GM19463 (cell line): ENCODE data around the gene FAM107A.

ENCODE experiments used
- ATAC-seq: cut with Tn5 transposase; IDR thresholded peaks from one replicate; pipeline ENCODE4 v1.9.1; 2021; ENCODE audit warnings: mild to moderate bottlenecking, moderate library complexity; ENCODE audit not compliant: unreplicated experiment

FAM107A gene

DNA sequence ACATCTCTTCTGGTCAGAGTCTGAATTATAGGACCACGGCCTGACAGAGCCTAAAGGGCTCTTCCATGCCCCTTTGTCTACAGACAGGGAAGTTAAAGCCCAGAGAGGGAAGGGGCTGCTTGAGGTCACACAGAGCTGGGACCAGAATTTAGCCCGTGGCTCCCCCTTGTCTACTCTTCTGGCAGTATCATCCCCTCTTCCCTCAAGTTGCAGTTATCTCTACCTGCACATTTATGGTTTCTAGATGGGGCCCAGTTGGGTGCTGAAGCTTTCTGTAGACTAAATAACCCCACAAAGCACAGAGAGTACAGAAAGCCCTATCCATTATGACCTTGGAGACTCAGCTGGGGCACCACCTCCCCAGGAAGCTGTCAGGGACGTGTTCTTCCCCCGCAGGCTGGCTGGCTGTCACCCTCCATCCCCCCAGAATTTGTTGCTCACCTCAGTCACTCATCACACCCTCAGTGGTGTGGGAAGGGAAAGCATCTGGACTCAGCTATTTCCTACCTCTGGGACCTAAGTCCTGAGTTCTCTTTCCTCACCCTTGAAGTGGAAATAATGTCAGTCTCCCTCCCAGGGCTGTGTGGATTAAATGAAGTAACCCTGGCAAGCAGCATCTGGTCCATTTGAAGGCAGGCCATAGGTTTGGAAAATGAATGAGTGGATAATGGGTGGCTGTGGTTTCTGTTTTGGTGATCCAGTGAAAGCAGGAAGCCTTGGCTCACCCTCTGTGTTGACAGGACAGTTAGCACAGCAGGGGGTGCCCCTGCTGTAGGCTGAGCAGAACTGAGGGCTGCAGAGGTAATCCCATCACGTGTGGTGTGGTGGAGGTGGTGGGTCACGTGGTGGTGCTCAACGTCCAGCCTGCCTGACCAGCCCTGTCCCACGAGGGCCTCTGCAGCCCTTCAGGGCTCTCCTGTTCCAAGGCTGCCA is 56.5 kb downstream of the FAM107A start:
- peak; percentile 57 for ATAC-seq

DNA sequence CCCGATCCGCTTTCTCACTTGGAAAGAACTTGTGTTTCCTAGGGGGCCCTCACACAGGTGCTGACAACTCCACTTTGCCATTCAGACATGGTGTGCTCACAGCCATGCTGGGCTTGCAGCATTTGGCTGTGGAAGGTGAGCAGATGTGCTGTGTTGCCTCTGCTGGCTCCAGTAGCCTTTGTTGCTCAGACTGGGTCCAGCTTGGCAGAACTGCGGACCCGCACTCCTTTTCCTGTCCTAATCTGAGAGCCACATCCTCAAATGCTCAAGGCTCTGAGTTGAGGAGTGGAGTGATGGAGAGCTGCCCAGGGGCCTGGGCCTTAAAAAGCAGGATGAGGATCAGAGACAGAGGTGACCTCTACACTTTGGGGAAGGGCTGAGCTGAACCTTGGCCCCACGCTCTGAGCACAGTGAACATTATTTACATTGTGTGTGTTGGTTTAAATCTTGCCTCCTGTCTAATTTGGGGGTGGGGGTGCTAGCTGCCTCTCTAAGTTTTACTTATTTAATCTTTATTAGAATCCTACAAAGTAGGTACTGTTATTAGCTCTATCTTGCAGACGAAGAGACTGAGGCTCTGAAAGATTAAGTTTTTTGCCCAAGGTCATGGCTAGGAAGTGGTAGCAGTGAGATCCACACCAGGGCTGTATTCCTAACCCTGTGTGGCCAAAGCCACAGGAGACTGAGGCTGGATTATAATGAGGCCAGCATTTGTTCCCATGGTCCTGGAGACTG is 57.4 kb downstream of the FAM107A start:
- ATAC-seq: no peak

DNA sequence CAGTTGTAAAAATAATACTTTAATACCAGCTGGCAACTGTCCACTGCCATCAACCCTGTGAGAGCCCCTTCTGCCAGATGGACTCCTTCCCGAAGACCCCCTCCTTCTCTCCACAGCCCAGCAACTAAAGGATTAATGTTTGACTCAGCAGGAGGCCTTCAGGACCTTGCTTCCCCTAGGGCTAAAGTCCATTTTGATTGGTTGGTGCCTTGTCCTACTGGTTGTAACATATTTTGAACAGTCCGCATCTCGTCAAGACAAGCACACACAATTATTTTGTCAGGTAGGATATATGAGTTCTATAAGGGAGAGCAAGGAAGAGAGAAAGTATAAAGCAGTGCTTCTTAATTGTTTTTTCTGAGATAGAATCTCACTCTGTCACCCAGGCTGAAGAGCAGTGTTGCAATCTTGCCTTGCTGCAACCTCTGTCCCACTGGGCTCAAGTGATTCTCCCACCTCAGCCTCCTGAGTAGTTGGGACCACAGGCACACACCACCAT is 58.9 kb downstream of the FAM107A start:
- ATAC-seq: no peak

DNA sequence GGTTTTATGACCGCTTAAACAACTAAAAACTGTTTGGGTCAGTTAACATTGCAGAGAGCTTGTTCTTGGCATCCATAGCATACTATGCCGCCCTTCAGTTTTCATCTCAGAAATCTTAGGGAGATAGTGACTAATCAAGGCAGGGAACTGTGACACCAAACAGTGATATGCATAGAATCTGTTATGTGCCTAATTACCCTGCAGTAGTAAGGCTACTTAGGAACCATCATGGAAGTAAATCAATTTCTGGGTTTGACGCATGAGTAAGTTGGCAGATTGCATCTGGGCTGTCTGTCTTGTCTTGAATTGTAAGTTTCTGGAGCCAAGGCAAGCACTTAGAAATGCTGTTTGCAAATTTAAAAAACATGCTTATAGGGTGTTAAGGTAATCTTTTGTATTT is 62.8 kb downstream of the FAM107A start:
- no peak for ATAC-seq
